Measurements from ENCODE around the gene ANKRD33B.
A peak's percentile ranks its signal among the peaks of the same experiment; 100 is the strongest.

The ANKRD33B gene

GRCh38 chr5:10596310-10596703 lies 32.4 kb downstream of the ANKRD33B start:
- TF ChIP-seq CTCF (conservative IDR thresholded peaks at IDR 0.05; ENCODE audit: low read depth, low read length), result no peak

GRCh38 chr5:10596886-10597451 lies 33.1 kb downstream of the ANKRD33B start:
- no peak overlapping the region for H3K4me3 ChIP-seq (ENCODE audit: low read length)
- DNase-seq (ENCODE audit: low read depth), result no peak
- TF ChIP-seq CTCF (conservative IDR thresholded peaks at IDR 0.05; ENCODE audit: low read depth, low read length), result no peak

More at GRCh38 chr5:10596310-10596703, 32.4 kb downstream of the ANKRD33B start:
- DNase-seq (ENCODE audit: low read depth), result no peak
- H3K4me3 ChIP-seq (ENCODE audit: low read length), result no peak overlapping the region

- no peak for TF ChIP-seq CTCF (conservative IDR thresholded peaks at IDR 0.05; ENCODE audit: low read depth, low read length)
- no peak overlapping the region for H3K4me3 ChIP-seq (ENCODE audit: low read length)
- DNase-seq (ENCODE audit: low read depth), result no peak
Measured at GRCh38 chr5:10599113-10599512, 35.2 kb downstream of the ANKRD33B start.

GRCh38 chr5:10599862-10600284 lies 36.0 kb downstream of the ANKRD33B start:
- H3K4me3 ChIP-seq (ENCODE audit: low read length), result no peak overlapping the region
- no peak for DNase-seq (ENCODE audit: low read depth)
- no peak for TF ChIP-seq CTCF (conservative IDR thresholded peaks at IDR 0.05; ENCODE audit: low read depth, low read length)

GRCh38 chr5:10600626-10601245 lies 36.9 kb downstream of the ANKRD33B start:
- DNase-seq (ENCODE audit: low read depth), result no peak
- TF ChIP-seq CTCF (conservative IDR thresholded peaks at IDR 0.05; ENCODE audit: low read depth, low read length), result no peak
- H3K4me3 ChIP-seq (ENCODE audit: low read length), result no peak overlapping the region

- DNase-seq (ENCODE audit: low read depth), result peak; percentile 81
- H3K4me3 ChIP-seq (ENCODE audit: low read length), result no peak overlapping the region
Measured at GRCh38 chr5:10601246-10602030, 37.6 kb downstream of the ANKRD33B start.

More at GRCh38 chr5:10601246-10602030, 37.6 kb downstream of the ANKRD33B start:
- no peak for TF ChIP-seq CTCF (conservative IDR thresholded peaks at IDR 0.05; ENCODE audit: low read depth, low read length)

Measured in retinal pigment epithelial cell (primary cell).